HG03196 (cell line): ENCODE data around the gene MDGA2.
"Not testable (repeated sequence)": the region's sequence is repeated elsewhere in the genome, so short reads cannot be mapped to it uniquely, and the experiment has no call there.

Experiments
- ATAC-seq: cut with Tn5 transposase; IDR thresholded peaks from one replicate; pipeline ENCODE4 v1.9.1; 2021; ENCODE audit not compliant: unreplicated experiment

The MDGA2 gene

GRCh38 chr14:47257013-47257412 lies 418.4 kb downstream of the MDGA2 start:
- no peak for ATAC-seq

DNA sequence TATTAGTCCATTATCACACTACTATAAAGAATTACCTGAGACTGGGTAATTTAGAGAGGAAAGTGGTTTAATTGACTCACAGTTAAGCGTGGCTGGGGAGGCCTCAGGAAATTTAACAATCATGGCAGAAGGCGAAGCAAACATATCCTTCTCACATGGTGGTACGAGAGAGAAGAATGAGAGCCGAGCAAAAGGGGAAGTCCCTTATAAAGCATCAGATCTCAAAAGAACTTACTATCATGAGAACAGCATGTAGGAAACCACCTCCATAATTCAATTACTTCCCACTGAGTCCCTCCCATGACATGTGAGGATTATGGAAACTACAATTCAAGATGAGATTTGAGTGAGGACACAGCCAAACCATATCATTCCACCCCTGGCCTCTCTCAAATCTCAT lies 422.6 kb downstream of the MDGA2 start:
- ATAC-seq: no peak

DNA sequence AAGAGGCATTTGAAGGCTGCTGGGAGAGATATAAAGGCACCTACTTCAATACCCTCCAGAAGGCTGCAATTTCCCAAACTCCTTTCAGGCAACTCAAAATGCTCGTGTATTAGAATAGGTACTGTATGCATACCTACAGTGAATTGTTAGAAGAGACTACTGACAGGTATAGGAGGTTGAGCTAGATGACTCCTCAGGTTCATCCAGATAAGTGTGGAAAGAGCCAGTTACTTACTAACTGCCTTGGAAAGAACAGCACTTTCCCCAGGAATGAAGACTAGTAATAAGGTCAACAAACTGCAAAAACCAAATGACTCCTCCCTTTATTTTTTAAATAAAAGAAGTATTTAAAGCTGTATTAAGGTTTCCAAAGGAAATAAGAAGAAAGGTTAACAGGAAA lies 429.0 kb downstream of the MDGA2 start:
- no peak for ATAC-seq

DNA sequence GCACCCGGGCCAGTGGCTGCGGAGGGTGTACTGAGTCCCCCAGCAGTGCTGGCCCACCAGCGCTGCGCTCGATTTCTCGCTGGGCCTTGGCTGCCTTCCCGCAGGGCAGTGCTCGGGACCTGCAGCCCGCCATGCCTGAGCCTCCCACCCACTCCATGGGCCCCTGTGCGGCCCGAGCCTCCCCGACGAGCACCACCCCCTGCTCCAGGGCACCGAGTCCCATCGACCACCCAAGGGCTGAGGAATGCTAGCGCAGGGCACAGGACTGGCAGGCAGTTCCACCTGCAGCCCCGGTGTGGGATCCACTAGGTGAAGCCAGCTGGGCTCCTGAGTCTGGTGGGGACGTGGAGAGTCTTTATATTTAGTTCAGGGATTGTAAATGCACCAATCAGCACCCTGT lies 432.8 kb downstream of the MDGA2 start:
- not testable (repeated sequence) for ATAC-seq

GRCh38 chr14:47240748-47241437 lies 434.5 kb downstream of the MDGA2 start:
- ATAC-seq: no peak

DNA sequence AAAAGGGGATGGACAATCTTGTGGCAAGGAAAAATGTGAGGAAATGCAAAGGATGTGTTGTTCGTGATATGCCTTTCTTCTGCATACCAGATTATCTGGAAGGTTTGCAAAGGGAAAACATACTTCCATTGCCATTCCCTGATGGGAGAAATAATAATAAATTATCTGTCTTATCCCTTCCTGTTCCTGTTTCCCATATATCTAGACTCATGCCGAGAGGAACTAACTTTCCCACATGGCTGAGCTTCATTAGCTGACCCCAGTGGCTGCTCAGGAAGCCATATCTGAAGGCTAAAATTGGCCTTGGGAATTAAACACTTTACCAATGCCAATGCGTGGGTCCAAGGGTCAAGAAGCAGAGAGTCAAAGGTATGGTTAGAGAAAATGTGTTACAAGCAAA lies 439.8 kb downstream of the MDGA2 start:
- ATAC-seq: no peak

GRCh38 chr14:47226877-47227520 lies 448.4 kb downstream of the MDGA2 start:
- ATAC-seq: no peak

DNA sequence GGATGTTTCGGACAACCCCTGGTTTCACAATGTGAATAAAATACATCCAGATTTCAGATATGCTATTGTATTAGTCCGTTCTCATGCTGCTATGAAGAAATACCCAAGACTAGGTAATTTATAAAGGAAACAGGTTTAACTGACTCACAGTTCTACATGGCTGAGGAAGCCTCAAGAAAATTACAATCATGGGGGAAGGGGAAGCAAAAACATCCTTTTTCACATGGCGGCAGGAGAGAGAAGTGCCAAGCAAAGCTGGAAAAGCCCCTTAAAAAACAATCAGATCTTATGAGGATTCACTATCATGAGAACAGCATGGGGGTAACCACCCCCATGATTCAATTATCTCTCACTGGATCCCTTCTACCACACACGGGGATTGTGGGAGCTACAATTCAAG lies 451.7 kb downstream of the MDGA2 start:
- no peak for ATAC-seq

- ATAC-seq: no peak
Observed at GRCh38 chr14:47220096-47220495, 455.3 kb downstream of the MDGA2 start.

GRCh38 chr14:47211263-47211662 lies 464.1 kb downstream of the MDGA2 start:
- ATAC-seq: no peak

DNA sequence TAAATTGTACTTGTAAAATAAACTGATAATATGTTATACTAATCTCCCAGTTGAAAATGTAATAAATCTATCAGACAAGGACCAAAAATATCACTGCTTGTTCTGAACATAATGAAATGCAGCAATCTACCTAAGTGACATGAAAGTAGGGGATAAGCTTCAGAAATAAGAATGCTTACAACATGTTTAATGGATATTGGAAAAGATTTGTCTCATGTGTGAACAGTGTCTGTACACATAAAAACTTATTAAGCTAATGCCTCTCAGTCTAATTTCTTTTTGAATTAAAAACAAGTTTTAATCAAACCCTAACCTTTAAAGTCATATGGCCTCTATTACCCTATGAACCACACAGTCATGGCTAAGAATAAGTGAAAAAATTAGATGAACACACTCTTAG lies 465.3 kb downstream of the MDGA2 start:
- no peak for ATAC-seq

GRCh38 chr14:47208434-47208833 lies 467.0 kb downstream of the MDGA2 start:
- no peak for ATAC-seq

DNA sequence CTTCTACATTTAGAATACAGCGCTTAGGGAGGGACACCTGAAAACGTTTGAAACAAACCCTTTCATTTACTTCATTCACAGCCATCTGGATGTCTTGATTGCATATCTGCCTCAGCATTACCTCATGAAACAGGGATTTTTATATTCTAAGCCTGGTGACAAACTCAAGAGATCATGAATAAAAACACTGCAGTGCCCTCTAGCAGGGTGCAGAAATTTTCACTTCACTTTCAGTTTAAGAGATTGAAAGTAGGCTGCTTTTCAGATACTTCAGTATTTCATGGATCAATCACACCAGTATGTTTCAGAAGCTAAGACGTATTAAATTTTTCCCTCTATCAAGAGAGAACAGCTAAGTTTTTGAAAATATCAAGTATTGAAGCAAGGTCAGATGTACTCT lies 467.8 kb downstream of the MDGA2 start:
- ATAC-seq: no peak

GRCh38 chr14:47200740-47201139 lies 474.7 kb downstream of the MDGA2 start:
- no peak for ATAC-seq

GRCh38 chr14:47195582-47195981 lies 479.8 kb downstream of the MDGA2 start:
- ATAC-seq: no peak

GRCh38 chr14:47194055-47194454 lies 481.4 kb downstream of the MDGA2 start:
- ATAC-seq: no peak

DNA sequence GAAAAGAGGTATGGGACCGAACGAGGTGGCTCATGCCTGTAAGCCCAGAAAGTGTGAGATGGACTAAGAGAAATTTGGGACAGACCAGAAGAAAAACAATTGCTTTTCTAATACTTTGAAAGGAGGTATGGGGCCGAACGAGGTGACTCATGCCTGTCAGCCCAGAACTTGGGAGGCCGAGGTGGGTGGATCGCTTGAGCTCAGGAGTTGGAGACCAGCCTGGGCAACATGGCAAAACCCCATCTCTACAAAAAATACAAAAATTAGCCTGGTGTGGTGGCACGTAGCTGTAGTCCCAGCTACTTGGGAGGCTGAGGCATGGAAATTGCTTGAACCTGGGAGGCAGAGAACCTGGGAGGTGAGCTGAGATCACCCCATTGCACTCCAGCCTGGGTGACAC lies 483.2 kb downstream of the MDGA2 start:
- not testable (repeated sequence) for ATAC-seq

DNA sequence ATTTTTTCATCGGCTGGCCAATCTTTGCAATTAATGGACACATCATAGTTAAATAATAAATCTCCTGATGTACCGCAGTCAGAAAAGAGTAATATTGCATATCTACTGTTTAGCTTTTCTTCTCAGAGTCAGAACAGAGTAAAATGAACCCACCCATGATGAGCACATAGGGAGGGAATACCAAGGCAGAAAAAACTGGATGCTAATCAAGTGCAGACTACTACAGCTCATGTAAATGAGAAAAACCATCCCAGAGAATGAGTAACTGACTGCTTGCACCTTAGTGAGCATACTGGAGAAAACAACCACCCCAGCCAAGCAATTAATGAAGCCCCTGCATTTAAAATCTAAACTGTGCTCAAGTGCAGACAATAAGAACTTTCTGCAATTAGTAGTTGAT lies 483.7 kb downstream of the MDGA2 start:
- ATAC-seq: no peak

- no peak for ATAC-seq
Observed at GRCh38 chr14:47189911-47190484, 485.4 kb downstream of the MDGA2 start.

DNA sequence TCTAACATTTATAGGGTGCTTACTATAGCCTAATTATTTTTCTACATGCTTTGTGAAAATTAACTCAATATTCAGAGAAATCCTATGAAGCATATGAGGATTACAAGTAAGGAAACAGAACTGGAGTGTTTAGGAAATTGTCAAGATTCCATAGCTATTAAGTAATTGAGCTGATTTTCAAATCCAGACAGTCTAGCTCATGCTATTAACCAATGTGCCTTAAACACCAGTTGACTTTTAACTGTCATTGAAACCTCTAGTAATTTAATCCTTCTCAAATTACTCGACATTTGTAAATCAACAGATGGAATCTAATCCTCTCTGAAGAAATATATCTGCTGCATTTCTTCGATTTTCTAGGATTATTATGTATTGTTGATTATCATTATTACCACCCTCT lies 488.9 kb downstream of the MDGA2 start:
- no peak for ATAC-seq

GRCh38 chr14:47179906-47180305 lies 495.5 kb downstream of the MDGA2 start:
- no peak for ATAC-seq

- not testable (repeated sequence) for ATAC-seq
Observed at GRCh38 chr14:47171896-47172295, 503.5 kb downstream of the MDGA2 start.

- ATAC-seq: no peak
Observed at GRCh38 chr14:47167402-47167801, 508.0 kb downstream of the MDGA2 start.
